HepG2 (cell line): Measurements from ENCODE around the gene PTPRQ. TPM values are rescaled to one million over a fixed set of nuclear protein-coding genes. Genes with fewer than 3 reads are reported as not detected.

Experiments used
- ATAC-seq: fragments of 200-7000 bp; cut with Tn5 transposase; 3 replicates; pipeline ENCODE4 v1.9.1; 2020; ENCODE audit warnings: mild to moderate bottlenecking, moderate library complexity
- BruUV-seq: library from RNA; stranded (reverse); fragments of 400-500 nt; replicated peaks from 2 replicates; lab custom pipeline; 2021; lab: Mats Ljungman, UMichigan
- CTCF ChIA-PET: fragments of 300-600 bp; formaldehyde crosslinking; extraction: SDS; loops from one replicate; lab custom pipeline; 2021; ENCODE audit warnings: low total read pairs, inconsistent platforms, low intra/inter-chr PET ratio; lab: Yijun Ruan, JAX
- POLR2A ChIA-PET: fragments of 350-600 bp; sonication (Branson Sonifier 250); formaldehyde crosslinking; loops from one replicate; lab custom pipeline; 2020; ENCODE audit warnings: antibody characterized with exemption, inconsistent platforms; lab: Yijun Ruan, JAX
- DNase-seq: peaks from one replicate; pipeline ENCODE4 v3.0.0-alpha.2; 2015; ENCODE audit warnings: low spot score
- FAIRE-seq: peaks from 3 replicates; lab custom pipeline; 2011; peaks lifted over from hg19 to GRCh38; lab: Jason Lieb, UNC
- H2AFZ ChIP-seq: one replicate; pipeline ENCODE4 v1.6.1; 2011; ENCODE audit warnings: low read length, inconsistent platforms
- H3K27ac ChIP-seq: fragments of 300-600 bp; 3 replicates; pipeline ENCODE4 v1.8.0; 2011; ENCODE audit warnings: mixed run types, mild to moderate bottlenecking, mixed read lengths, low read length, inconsistent platforms; ENCODE audit not compliant: insufficient read depth; ENCODE audit errors: extremely low read length
- H3K27me3 ChIP-seq, 2 experiments: fragments of 200-600 bp in 1 of 2; 2 replicates in 1 of 2; 3 replicates in 1 of 2; pipeline versions ENCODE4 v1.6.0 to v1.8.0; 2011; ENCODE audit warnings: low read length in 2 of 2, mild to moderate bottlenecking in 2 of 2, moderate library complexity in 2 of 2, inconsistent platforms in 1 of 2; ENCODE audit not compliant: insufficient read depth in 2 of 2, control insufficient read depth in 1 of 2
- H3K36me3 ChIP-seq, 2 experiments: fragments of 200-600 bp in 1 of 2; replicated peaks in 1 of 2; 2 replicates in 1 of 2; 3 replicates in 1 of 2; pipeline versions ENCODE4 v1.5.1 to v1.8.0; 2011; ENCODE audit warnings: low read length in 2 of 2, inconsistent platforms in 1 of 2; ENCODE audit not compliant: insufficient read depth in 2 of 2, control insufficient read depth in 1 of 2
- H3K4me1 ChIP-seq: 2 replicates; pipeline ENCODE4 v1.5.1; 2012; ENCODE audit warnings: low read length, inconsistent platforms; ENCODE audit not compliant: insufficient read depth
- H3K4me2 ChIP-seq: 2 replicates; pipeline ENCODE4 v1.6.0; 2011; ENCODE audit warnings: low read depth, low read length, inconsistent platforms
- H3K4me3 ChIP-seq, 3 experiments: fragments of 200-600 bp in 1 of 3; sonication (generic), shearing (Covaris generic) in 1 of 3; replicated peaks in 1 of 3; 2 replicates each; pipeline ENCODE4 v1.5.1; 2011 to 2016; ENCODE audit warnings: low read length in 3 of 3, inconsistent platforms in 2 of 3, low read depth in 2 of 3, mild to moderate bottlenecking in 2 of 3, control low read depth in 1 of 3, mixed read lengths in 1 of 3; ENCODE audit not compliant: insufficient read depth in 1 of 3
- H3K79me2 ChIP-seq: one replicate; pipeline ENCODE4 v1.6.1; 2011; ENCODE audit warnings: low read length, inconsistent platforms; ENCODE audit not compliant: insufficient read depth
- H3K9ac ChIP-seq: 2 replicates; pipeline ENCODE4 v1.6.0; 2011; ENCODE audit warnings: mild to moderate bottlenecking, low read depth, low read length, inconsistent platforms; ENCODE audit not compliant: insufficient read depth
- H3K9me3 ChIP-seq: 2 replicates; pipeline ENCODE4 v1.5.1; 2012; ENCODE audit warnings: mild to moderate bottlenecking, low read length
- H4K20me1 ChIP-seq: 2 replicates; pipeline ENCODE4 v1.6.0; 2011; ENCODE audit warnings: inconsistent platforms, mild to moderate bottlenecking, low read length, moderate library complexity; ENCODE audit not compliant: insufficient read depth
- ARHGAP35 ChIP-seq: sonication (generic); formaldehyde crosslinking; IDR thresholded peaks from 2 replicates; pipeline ENCODE4 v1.9.0; 2022; ENCODE audit warnings: mild to moderate bottlenecking, inconsistent platforms, moderate library complexity, missing genetic modification reagents, borderline replicate concordance
- ARNTL ChIP-seq: sonication (generic); formaldehyde crosslinking; IDR thresholded peaks from 2 replicates; pipeline ENCODE4 v1.4.0; 2020; ENCODE audit warnings: mild to moderate bottlenecking, missing genetic modification reagents
- CBFB ChIP-seq: sonication (generic); formaldehyde crosslinking; IDR thresholded peaks from 2 replicates; pipeline ENCODE4 v1.4.0; 2020; ENCODE audit warnings: missing genetic modification reagents
- CHD4 ChIP-seq: fragments of 200-600 bp; sonication (generic); IDR thresholded peaks from 2 replicates; pipeline ENCODE4 v1.7.0; 2017; ENCODE audit warnings: mild to moderate bottlenecking, low read length, borderline replicate concordance
- FOXP1 ChIP-seq, 2 experiments: fragments of 450-650 bp in 1 of 2; IDR thresholded peaks; 2 replicates each; pipeline ENCODE4 v1.6.1; 2017 to 2018; ENCODE audit warnings: antibody characterized with exemption in 1 of 2
- HES4 ChIP-seq: sonication (generic); formaldehyde crosslinking; IDR thresholded peaks from 2 replicates; pipeline ENCODE4 v1.9.0; 2021; ENCODE audit warnings: mild to moderate bottlenecking, missing genetic modification reagents, borderline replicate concordance
- HNF4A ChIP-seq: sonication (generic); formaldehyde crosslinking; IDR thresholded peaks from 2 replicates; pipeline ENCODE4 v1.4.0; 2020; ENCODE audit warnings: missing genetic modification reagents
- HNRNPLL ChIP-seq: fragments of 200-400 bp; formaldehyde crosslinking; IDR thresholded peaks from 2 replicates; pipeline ENCODE4 v1.6.1; 2017; ENCODE audit warnings: mild to moderate bottlenecking, low read depth, low read length; ENCODE audit not compliant: poor library complexity, severe bottlenecking
- ISX ChIP-seq: sonication (generic); formaldehyde crosslinking; conservative IDR thresholded peaks from 2 replicates; pipeline ENCODE4 v1.5.0; 2020; ENCODE audit warnings: missing genetic modification reagents
- KLF9 ChIP-seq: IDR thresholded peaks from 2 replicates; pipeline ENCODE4 v1.6.1; 2016; ENCODE audit warnings: low read depth
- NFRKB ChIP-seq: fragments of 450-650 bp; IDR thresholded peaks from 2 replicates; pipeline ENCODE4 v1.6.1; 2017
- NR2F1 ChIP-seq, 2 experiments: fragments of 450-650 bp in 1 of 2; formaldehyde crosslinking in 1 of 2; IDR thresholded peaks; 2 replicates each; pipeline versions ENCODE4 v1.5.0 to v1.6.1; 2016 to 2020; ENCODE audit warnings: mild to moderate bottlenecking in 1 of 2, missing compliant biosample characterization in 1 of 2, missing genetic modification reagents in 1 of 2, moderate library complexity in 1 of 2
- NR2F2 ChIP-seq: IDR thresholded peaks from 2 replicates; pipeline ENCODE4 v1.6.1; 2012; ENCODE audit warnings: low read depth, inconsistent platforms, borderline replicate concordance
- NR2F6 ChIP-seq, 2 experiments: IDR thresholded peaks; 2 replicates each; pipeline ENCODE4 v1.6.1; 2016; ENCODE audit warnings: antibody characterized with exemption in 1 of 2, mild to moderate bottlenecking in 1 of 2
- NRL ChIP-seq: sonication (generic); formaldehyde crosslinking; IDR thresholded peaks from 2 replicates; pipeline ENCODE4 v1.5.0; 2020; ENCODE audit warnings: missing genetic modification reagents, mild to moderate bottlenecking, moderate library complexity, borderline replicate concordance
- SOX6 ChIP-seq, 2 experiments: fragments of 450-650 bp in 1 of 2; sonication (generic) in 1 of 2; formaldehyde crosslinking in 1 of 2; IDR thresholded peaks; 2 replicates each; pipeline versions ENCODE4 v1.4.0 to v1.6.1; 2017 to 2020; ENCODE audit warnings: antibody characterized with exemption in 1 of 2, mild to moderate bottlenecking in 1 of 2, missing genetic modification reagents in 1 of 2
- SYNCRIP ChIP-seq: fragments of 200-400 bp; formaldehyde crosslinking; IDR thresholded peaks from 2 replicates; pipeline ENCODE4 v1.6.1; 2018; ENCODE audit warnings: mild to moderate bottlenecking, low read depth, low read length; ENCODE audit not compliant: insufficient read depth
- YY1 ChIP-seq: IDR thresholded peaks from 2 replicates; pipeline ENCODE4 v1.6.1; 2011; ENCODE audit warnings: low read length, low read depth, moderate library complexity, mild to moderate bottlenecking; ENCODE audit not compliant: insufficient read depth, insufficient replicate concordance
- ZMYM3 ChIP-seq: sonication (generic); formaldehyde crosslinking; IDR thresholded peaks from 2 replicates; pipeline ENCODE4 v1.5.1; 2020; ENCODE audit warnings: mild to moderate bottlenecking, missing genetic modification reagents
- ZNF260 ChIP-seq: sonication (generic); formaldehyde crosslinking; IDR thresholded peaks from 2 replicates; pipeline ENCODE4 v1.4.0; 2020; ENCODE audit warnings: missing genetic modification reagents, low read depth, mild to moderate bottlenecking, borderline replicate concordance
- ZNF678 ChIP-seq: sonication (generic); formaldehyde crosslinking; IDR thresholded peaks from 2 replicates; pipeline ENCODE4 v1.4.0; 2020; ENCODE audit warnings: mild to moderate bottlenecking, missing genetic modification reagents
- ZNF746 ChIP-seq: sonication (generic); formaldehyde crosslinking; IDR thresholded peaks from 2 replicates; pipeline ENCODE4 v1.8.0; 2022; ENCODE audit warnings: mild to moderate bottlenecking, missing genetic modification reagents
- WGBS: methylation state at CpG from one replicate; pipeline ENCODE4 v1.1.6; 2017; ENCODE audit warnings: low lambda C conversion rate; 5-methylcytosine and 5-hydroxymethylcytosine counted together
- in situ Hi-C: cut with HindIII; loops from 2 replicates; pipeline ENCODE4 v1.10.0; 2017; ENCODE audit warnings: low pct_unique_long_range_greater_than_20kb; ENCODE audit not compliant: extremely low pct_ligation_motif_present
- intact Hi-C: fragments of 100-400 bp; cut with micrococcal nuclease; formaldehyde crosslinking; loops from one replicate; pipeline ENCODE4 v1.10.0; 2022; ENCODE audit not compliant: unreplicated experiment
- polyA plus RNA-seq, 8 experiments: library from polyadenylated mRNA; depleted of rRNA in 3 of 8; stranded (reverse) in 7 of 8; unstranded in 1 of 8; fragments of >200 nt; fragmentation: Illumina TruSeq in 4 of 8; extraction: Trizol in 4 of 8; gene quantifications; 2 replicates each; pipeline versions ENCODE4 v1.2.1 to v1.2.3, GENCODE V29; 2011 to 2016; ENCODE audit warnings: low read depth in 4 of 8, missing spikeins in 1 of 8, mixed read lengths in 1 of 8; ENCODE audit not compliant: insufficient read depth in 1 of 8
- total RNA-seq, 5 experiments: library from RNA; depleted of rRNA; stranded (reverse); fragments of >200 nt; fragmentation: Illumina TruSeq; extraction: Trizol; gene quantifications; 2 replicates each; pipeline ENCODE4 v1.2.3, GENCODE V29; 2016; ENCODE audit warnings: low read depth in 1 of 5

Gene PTPRQ
- total and polyA plus RNA-seq, 2 of the 13 experiments (the other 11 are each of a cell fraction or from before 2014, with no cell fraction given): not detected

GRCh38 chr12:80634903-80635302 is 190.9 kb downstream of the PTPRQ start:
- no peak overlapping the region for H3K9ac ChIP-seq
- no peaks in the 10 kb centered on the region for H3K79me2 ChIP-seq
- H3K4me1 ChIP-seq: no peaks in the 10 kb centered on the region
- ChIA-PET POLR2A (no interaction called here), CTCF (no interaction called here)
- DNase-seq (no peak), ATAC-seq (peak; percentile 47; the same call in 1 of the 3 replicates), FAIRE-seq (no peak)
- H3K4me3 ChIP-seq: no peak overlapping the region
- no peak overlapping the region for H3K4me2 ChIP-seq
- no peak overlapping the region for H2AFZ ChIP-seq
- in situ Hi-C loops: no loop called here
- WGBS: 17% methylated on average over 6 of the region's 6 CpGs
- no peak for TF ChIP-seq SYNCRIP
- 0 out of 4 replicates have a peak, but pooled peaks of 1 of the 2 experiments have one; percentile 28 for TF ChIP-seq NR2F1 (CRISPR knock-in tag; IDR thresholded peaks at IDR 0.05)
- TF ChIP-seq HNF4A (CRISPR knock-in tag): peak; percentile 19; the same call in 1 of the 2 replicates
- TF ChIP-seq NR2F6 (IDR thresholded peaks at IDR 0.05): peak; percentile 36; the same call in 1 of the 2 replicates
- TF ChIP-seq NR2F6 (CRISPR knock-in tag; IDR thresholded peaks at IDR 0.05): no peak
- TF ChIP-seq NR2F2: 0 out of 2 replicates have a peak, but pooled peaks have one; percentile 21
- no peak for TF ChIP-seq ZNF260 (CRISPR knock-in tag)
- no peaks in the 10 kb centered on the region for H3K36me3 ChIP-seq
- H3K9me3 ChIP-seq: no peaks in the 10 kb centered on the region
- no peaks in the 10 kb centered on the region for H4K20me1 ChIP-seq
- no peak overlapping the region for H3K27ac ChIP-seq
- no TSS peak for BruUV-seq
- intact Hi-C loops: loop anchor here (10.0 kb wide), 1 partner anchor 130 kb away; no protein-coding TSS in a partner anchor
- no peaks in the 10 kb centered on the region for H3K27me3 ChIP-seq

GRCh38 chr12:80636832-80637231 is 192.8 kb downstream of the PTPRQ start:
- H3K9ac ChIP-seq: no peak overlapping the region
- no peaks in the 10 kb centered on the region for H4K20me1 ChIP-seq
- in situ Hi-C loops: no loop called here
- ATAC-seq (no peak), DNase-seq (no peak), FAIRE-seq (no peak)
- no TSS peak for BruUV-seq
- H3K4me1 ChIP-seq: no peaks in the 10 kb centered on the region
- ChIA-PET POLR2A (no interaction called here), CTCF (no interaction called here)
- no peak overlapping the region for H3K27ac ChIP-seq
- intact Hi-C loops: loop anchor here (10.0 kb wide), 1 partner anchor 128 kb away; no protein-coding TSS in a partner anchor
- no peak overlapping the region for H3K4me3 ChIP-seq
- no peaks in the 10 kb centered on the region for H3K79me2 ChIP-seq
- no peak overlapping the region for H2AFZ ChIP-seq
- no peaks in the 10 kb centered on the region for H3K9me3 ChIP-seq
- H3K4me2 ChIP-seq: no peak overlapping the region
- H3K36me3 ChIP-seq: no peaks in the 10 kb centered on the region
- WGBS: 2% methylated on average over 4 of the region's 4 CpGs
- no peaks in the 10 kb centered on the region for H3K27me3 ChIP-seq
- TF ChIP-seq FOXP1 (IDR thresholded peaks at IDR 0.05) (no peak), FOXP1 (CRISPR knock-in tag; IDR thresholded peaks at IDR 0.05) (no peak), ISX (CRISPR knock-in tag) (no peak), NRL (CRISPR knock-in tag) (no peak), CBFB (CRISPR knock-in tag) (no peak), NFRKB (no peak), ARHGAP35 (CRISPR knock-in tag) (no peak), YY1 (no peak), ARNTL (no peak), ZMYM3 (CRISPR knock-in tag) (no peak), ZNF678 (CRISPR knock-in tag) (no peak), ZNF746 (CRISPR knock-in tag) (no peak), CHD4 (no peak), SOX6 (IDR thresholded peaks at IDR 0.05) (no peak), SOX6 (CRISPR knock-in tag; IDR thresholded peaks at IDR 0.05) (no peak), KLF9 (CRISPR knock-in tag) (no peak), HES4 (CRISPR knock-in tag) (no peak), HNRNPLL (no peak)
